BE2C (cell line): ENCODE results near the gene SNX8.
"Not testable (repeated sequence)": the region's sequence is repeated elsewhere in the genome, so short reads cannot be mapped to it uniquely, and the experiment has no call there.

Experiments used
- DNase-seq: peaks from one replicate; pipeline ENCODE4 v3.0.0-alpha.2; 2020
- H3K27me3 ChIP-seq: fragments of 250-450 bp; sonication (Bioruptor Pico); 2 replicates; pipeline ENCODE4 v1.5.1; 2020; ENCODE audit warnings: mild to moderate bottlenecking
- H3K36me3 ChIP-seq: fragments of 250-450 bp; sonication (Bioruptor Pico); 2 replicates; pipeline ENCODE4 v1.5.1; 2020; ENCODE audit warnings: mild to moderate bottlenecking
- H3K4me1 ChIP-seq: fragments of 250-450 bp; sonication (Bioruptor Pico); 2 replicates; pipeline ENCODE4 v1.5.1; 2020
- H3K4me3 ChIP-seq: 2 replicates; pipeline ENCODE4 v1.5.1; 2011; ENCODE audit warnings: low read depth, low read length
- H3K9me3 ChIP-seq: fragments of 250-450 bp; sonication (Bioruptor Pico); 2 replicates; pipeline ENCODE4 v1.5.1; 2020
- CTCF ChIP-seq: IDR thresholded peaks from 2 replicates; pipeline ENCODE4 v1.5.1; 2012; ENCODE audit warnings: mild to moderate bottlenecking, low read depth, low read length

Gene SNX8

GRCh38 chr7:2307690-2308107, 6.5 kb downstream of the SNX8 start:
- no peaks in the 10 kb centered on the region for H3K9me3 ChIP-seq
- H3K4me1 ChIP-seq, result no peaks in the 10 kb centered on the region
- no peaks in the 10 kb centered on the region for H3K27me3 ChIP-seq
- no peak overlapping the region for H3K4me3 ChIP-seq
- no peak for DNase-seq
- H3K36me3 ChIP-seq, result no peaks in the 10 kb centered on the region
- TF ChIP-seq CTCF, result no peak

- no peaks in the 10 kb centered on the region for H3K9me3 ChIP-seq
- no peak for TF ChIP-seq CTCF
- no peaks in the 10 kb centered on the region for H3K4me1 ChIP-seq
- H3K4me3 ChIP-seq, result no peak overlapping the region
- H3K36me3 ChIP-seq, result no peaks in the 10 kb centered on the region
- no peaks in the 10 kb centered on the region for H3K27me3 ChIP-seq
- DNase-seq, result no peak
Observed at GRCh38 chr7:2306688-2307087, 7.6 kb downstream of the SNX8 start.

- DNase-seq, H3K27me3 ChIP-seq, H3K36me3 ChIP-seq, H3K9me3 ChIP-seq, H3K4me1 ChIP-seq, H3K4me3 ChIP-seq: not testable (repeated sequence)
Observed at GRCh38 chr7:2305258-2305657, 9.0 kb downstream of the SNX8 start.

GRCh38 chr7:2303520-2303919, 10.7 kb downstream of the SNX8 start:
- DNase-seq, H3K4me3 ChIP-seq, H3K9me3 ChIP-seq, H3K4me1 ChIP-seq, H3K36me3 ChIP-seq, H3K27me3 ChIP-seq: not testable (repeated sequence)

GRCh38 chr7:2302743-2303397, 11.4 kb downstream of the SNX8 start:
- not testable (repeated sequence) for H3K9me3 ChIP-seq, H3K4me3 ChIP-seq, H3K4me1 ChIP-seq, H3K36me3 ChIP-seq, H3K27me3 ChIP-seq, DNase-seq

GRCh38 chr7:2301511-2301863, 12.8 kb downstream of the SNX8 start:
- DNase-seq, result no peak
- Histone ChIP-seq H3K4me3 (no peak overlapping the region), H3K36me3 (no peaks in the 10 kb centered on the region), H3K27me3 (no peaks in the 10 kb centered on the region), H3K4me1 (no peaks in the 10 kb centered on the region), H3K9me3 (no peaks in the 10 kb centered on the region)
- TF ChIP-seq CTCF, result no peak

- no peak overlapping the region for H3K4me3 ChIP-seq
- H3K4me1 ChIP-seq, result no peaks in the 10 kb centered on the region
- TF ChIP-seq CTCF, result no peak
- DNase-seq, result no peak
- H3K9me3 ChIP-seq, result no peaks in the 10 kb centered on the region
- H3K36me3 ChIP-seq, result no peaks in the 10 kb centered on the region
- H3K27me3 ChIP-seq, result no peaks in the 10 kb centered on the region
Observed at GRCh38 chr7:2299870-2300512, 14.2 kb downstream of the SNX8 start.
